Activated CD4-positive, alpha-beta T cell treated with anti-CD3 and anti-CD28 coated beads for 36 hours (primary cell): ENCODE data around the gene STAG2. TPM values are rescaled to one million over a fixed set of nuclear protein-coding genes. Genes with fewer than 3 reads are reported as not detected.

Source experiments
- ATAC-seq: fragments of 200-7000 bp; cut with Tn5 transposase; one replicate; pipeline ENCODE4 v1.10.0; 2021; ENCODE audit warnings: mild to moderate bottlenecking, moderate library complexity
- CTCF ChIA-PET: fragments of 350-600 bp; sonication (Branson Sonifier 250); formaldehyde crosslinking; loops from one replicate; lab custom pipeline; 2021; ENCODE audit warnings: antibody characterized with exemption; lab: Charles Lee
- POLR2A ChIA-PET: fragments of 350-600 bp; sonication (Branson Sonifier 250); formaldehyde crosslinking; loops from one replicate; lab custom pipeline; 2021; ENCODE audit warnings: antibody characterized with exemption, inconsistent platforms; lab: Charles Lee
- DNase-seq: peaks from one replicate; pipeline ENCODE4 v3.0.0-alpha.2; 2020
- H3K27ac Mint-ChIP-seq: one replicate; pipeline ENCODE4 v1.8.0; 2021; ENCODE audit warnings: mixed read lengths
- H3K27me3 Mint-ChIP-seq: one replicate; pipeline ENCODE4 v1.8.0; 2021; ENCODE audit warnings: mixed read lengths
- H3K36me3 Mint-ChIP-seq: one replicate; pipeline ENCODE4 v1.8.0; 2021; ENCODE audit warnings: low read depth, mixed read lengths
- H3K4me1 Mint-ChIP-seq: one replicate; pipeline ENCODE4 v1.8.0; 2021; ENCODE audit warnings: mixed read lengths
- H3K4me3 Mint-ChIP-seq: one replicate; pipeline ENCODE4 v1.8.0; 2021; ENCODE audit warnings: mild to moderate bottlenecking, moderate library complexity, mixed read lengths
- H3K9me3 Mint-ChIP-seq: one replicate; pipeline ENCODE4 v1.8.0; 2021; ENCODE audit warnings: low read depth, mixed read lengths
- intact Hi-C, 2 experiments: fragments of 100-400 bp; cut with DNase I in 1 of 2; cut with micrococcal nuclease in 1 of 2; formaldehyde crosslinking; loops; one replicate each; pipeline versions ENCODE4 v1.14.2 to v1.15.1; 2022 to 2024; cut with DNase I, micrococcal nuclease
- total RNA-seq, 2 experiments: library from RNA; stranded (reverse); gene quantifications; one replicate each; pipeline ENCODE4 v1.2.3, GENCODE V29; 2021

STAG2 gene
- total RNA-seq, 2 experiments from 2014 or later = 91.1 to 104 TPM

GRCh38 chrX:123975180-123975579, 13.7 kb downstream of the STAG2 start:
- ChIA-PET CTCF (no interaction called here), POLR2A (no interaction called here)
- ATAC-seq (no peak), DNase-seq (no peak)
- H3K27me3 Mint-ChIP-seq = no peaks in the 10 kb centered on the region
- H3K36me3 Mint-ChIP-seq = peaks cover 2% of the 10 kb centered on the region
- peaks cover 46% of the 10 kb centered on the region for H3K4me1 Mint-ChIP-seq
- no peak overlapping the region for H3K27ac Mint-ChIP-seq
- no peaks in the 10 kb centered on the region for H3K9me3 Mint-ChIP-seq
- no peak overlapping the region for H3K4me3 Mint-ChIP-seq
- intact Hi-C loops = no loop called here

- Mint-ChIP-seq H3K4me3 (no peak overlapping the region), H3K27ac (peak overlapping the region; percentile 14), H3K9me3 (no peaks in the 10 kb centered on the region), H3K4me1 (peaks cover 44% of the 10 kb centered on the region), H3K36me3 (peaks cover 1% of the 10 kb centered on the region), H3K27me3 (no peaks in the 10 kb centered on the region)
- POLR2A ChIA-PET = interaction anchor here (0.7 kb wide), 1 partner anchor 14 kb away, joined by 3 read pairs; no protein-coding TSS in a partner anchor
- intact Hi-C loops = loop anchor here (2.0 kb wide), 1 partner anchor 14 kb away; no protein-coding TSS in a partner anchor
- ATAC-seq = peak; percentile 36
- CTCF ChIA-PET = interaction anchor here (0.6 to 1.6 kb wide), 5 partner anchors 14 to 105 kb away, joined by 3 to 8 read pairs (median 5); partner anchors contain the start of gene STAG2
- no peak for DNase-seq
Observed at GRCh38 chrX:123976706-123977316, 15.3 kb downstream of the STAG2 start.

DNA sequence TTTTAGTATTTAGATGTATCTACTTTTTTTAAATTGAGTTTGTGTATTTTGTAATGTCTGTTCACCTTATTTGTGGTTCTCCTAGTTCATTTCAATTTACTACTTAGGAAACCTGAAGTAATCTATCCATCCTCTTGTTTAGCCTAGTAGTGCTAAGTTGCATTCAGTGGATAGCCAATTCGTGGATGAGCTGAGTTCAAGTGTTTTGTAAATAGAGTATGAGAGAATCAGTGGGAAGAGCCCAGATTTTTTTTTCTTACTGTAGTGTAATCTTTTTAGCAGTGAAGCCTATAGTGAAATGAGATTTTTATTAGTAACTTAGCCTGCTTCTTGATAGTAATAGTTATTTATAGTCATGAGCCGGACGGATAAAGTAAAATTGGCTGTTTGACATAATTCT, 21.7 kb downstream of the STAG2 start:
- ATAC-seq (no peak), DNase-seq (no peak)
- POLR2A ChIA-PET = interaction anchor here (0.7 kb wide), 1 partner anchor 11 kb away, joined by 3 read pairs; no protein-coding TSS in a partner anchor
- CTCF ChIA-PET = interaction anchor here (0.6 to 1.6 kb wide), 3 partner anchors 34 to 728 kb away, joined by 3 to 4 read pairs (median 3); no protein-coding TSS in a partner anchor
- Mint-ChIP-seq H3K9me3 (no peaks in the 10 kb centered on the region), H3K4me3 (no peak overlapping the region), H3K27me3 (no peaks in the 10 kb centered on the region), H3K4me1 (peaks cover 53% of the 10 kb centered on the region), H3K36me3 (peaks cover 7% of the 10 kb centered on the region), H3K27ac (no peak overlapping the region)
- intact Hi-C loops = no loop called here

GRCh38 chrX:123986377-123986776, 24.9 kb downstream of the STAG2 start:
- H3K36me3 Mint-ChIP-seq = peaks cover 9% of the 10 kb centered on the region
- H3K9me3 Mint-ChIP-seq = no peaks in the 10 kb centered on the region
- no peak for DNase-seq
- ChIA-PET CTCF (interaction anchor here (1.2 kb wide), 1 partner anchor 30 kb away, joined by 3 read pairs; no protein-coding TSS in a partner anchor), POLR2A (interaction anchor here (0.5 kb wide), 1 partner anchor 9 kb away, joined by 4 read pairs; no protein-coding TSS in a partner anchor)
- ATAC-seq = no peak
- H3K27ac Mint-ChIP-seq = no peak overlapping the region
- H3K4me3 Mint-ChIP-seq = no peak overlapping the region
- peaks cover 53% of the 10 kb centered on the region for H3K4me1 Mint-ChIP-seq
- no peaks in the 10 kb centered on the region for H3K27me3 Mint-ChIP-seq
- intact Hi-C loops = no loop called here

- Mint-ChIP-seq H3K9me3 (no peaks in the 10 kb centered on the region), H3K27ac (no peak overlapping the region), H3K4me1 (peaks cover 48% of the 10 kb centered on the region), H3K4me3 (no peak overlapping the region), H3K27me3 (no peaks in the 10 kb centered on the region), H3K36me3 (peaks cover 8% of the 10 kb centered on the region)
- ATAC-seq (no peak), DNase-seq (no peak)
- POLR2A ChIA-PET = no interaction called here
- CTCF ChIA-PET = no interaction called here
- intact Hi-C loops = no loop called here
Observed at GRCh38 chrX:123988423-123989111, 27.1 kb downstream of the STAG2 start.

DNA sequence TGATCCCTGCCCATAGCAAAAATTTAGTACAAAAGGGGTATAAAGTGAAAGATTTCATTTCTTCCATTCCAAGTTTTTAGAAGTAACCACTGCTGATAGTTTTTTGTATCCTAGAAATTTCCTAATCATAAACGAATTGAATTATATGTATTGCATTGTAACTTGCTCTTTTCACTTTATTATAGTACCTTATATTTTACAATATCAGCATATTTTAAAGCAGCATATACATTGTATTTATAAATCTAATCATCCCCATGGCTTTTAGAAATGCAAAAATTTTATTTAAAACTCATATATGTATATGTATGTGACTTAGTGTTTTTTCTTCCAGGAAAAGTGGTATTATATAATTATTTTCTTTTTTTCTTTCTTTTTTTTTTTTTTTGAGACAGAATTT, 27.7 kb downstream of the STAG2 start:
- Mint-ChIP-seq H3K9me3 (no peaks in the 10 kb centered on the region), H3K36me3 (peaks cover 6% of the 10 kb centered on the region), H3K4me1 (peaks cover 49% of the 10 kb centered on the region), H3K27ac (no peak overlapping the region), H3K4me3 (no peak overlapping the region), H3K27me3 (no peaks in the 10 kb centered on the region)
- intact Hi-C loops = no loop called here
- DNase-seq (no peak), ATAC-seq (no peak)
- ChIA-PET CTCF (no interaction called here), POLR2A (no interaction called here)

GRCh38 chrX:123990169-123990568, 28.7 kb downstream of the STAG2 start:
- Mint-ChIP-seq H3K27me3 (no peaks in the 10 kb centered on the region), H3K27ac (peak overlapping the region; percentile 33), H3K9me3 (no peaks in the 10 kb centered on the region), H3K36me3 (peaks cover 10% of the 10 kb centered on the region), H3K4me3 (no peak overlapping the region), H3K4me1 (peaks cover 57% of the 10 kb centered on the region)
- ChIA-PET POLR2A (no interaction called here), CTCF (no interaction called here)
- DNase-seq (no peak), ATAC-seq (peak; percentile 42)
- intact Hi-C loops = no loop called here

GRCh38 chrX:123990602-123991001, 29.1 kb downstream of the STAG2 start:
- Mint-ChIP-seq H3K9me3 (no peaks in the 10 kb centered on the region), H3K27ac (peak overlapping the region; percentile 33), H3K36me3 (peaks cover 10% of the 10 kb centered on the region), H3K27me3 (no peaks in the 10 kb centered on the region), H3K4me1 (peaks cover 55% of the 10 kb centered on the region), H3K4me3 (no peak overlapping the region)
- no peak for ATAC-seq
- no peak for DNase-seq
- POLR2A ChIA-PET = interaction anchor here (0.7 kb wide), 1 partner anchor 12 kb away, joined by 10 read pairs; no protein-coding TSS in a partner anchor
- CTCF ChIA-PET = interaction anchor here (0.7 kb wide), 1 partner anchor 11 kb away, joined by 4 read pairs; no protein-coding TSS in a partner anchor
- intact Hi-C loops = no loop called here

DNA sequence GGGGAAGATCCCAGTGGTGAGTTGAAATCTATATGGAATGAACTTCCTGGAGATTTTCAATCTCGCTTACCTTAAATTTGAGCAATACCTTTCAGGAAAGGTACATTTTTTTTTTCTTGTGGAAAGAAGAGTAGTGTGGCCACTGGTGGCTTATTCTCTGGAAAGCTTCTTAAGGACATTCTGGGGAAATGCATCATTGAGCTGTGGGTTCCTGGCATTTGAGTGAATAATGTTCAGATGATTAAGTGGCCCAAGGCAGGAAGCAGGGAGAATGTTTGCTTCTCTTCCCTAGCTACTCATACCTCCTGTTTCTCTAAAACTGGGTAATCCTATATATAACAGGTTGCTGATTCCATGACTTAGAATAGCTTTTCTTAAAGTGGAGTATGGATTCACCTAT, 31.8 kb downstream of the STAG2 start:
- intact Hi-C loops = no loop called here
- Mint-ChIP-seq H3K27me3 (no peaks in the 10 kb centered on the region), H3K36me3 (peaks cover 16% of the 10 kb centered on the region), H3K9me3 (no peaks in the 10 kb centered on the region), H3K4me3 (no peak overlapping the region), H3K27ac (peak overlapping the region; percentile 25), H3K4me1 (peaks cover 50% of the 10 kb centered on the region)
- CTCF ChIA-PET = no interaction called here
- ATAC-seq (no peak), DNase-seq (no peak)
- POLR2A ChIA-PET = interaction anchor here (0.6 to 1.1 kb wide), 4 partner anchors 10 to 486 kb away, joined by 3 to 4 read pairs (median 3); no protein-coding TSS in a partner anchor

GRCh38 chrX:123993904-123994635, 32.6 kb downstream of the STAG2 start:
- H3K27me3 Mint-ChIP-seq = no peaks in the 10 kb centered on the region
- H3K4me1 Mint-ChIP-seq = peaks cover 46% of the 10 kb centered on the region
- H3K27ac Mint-ChIP-seq = no peak overlapping the region
- DNase-seq = no peak
- POLR2A ChIA-PET = interaction anchor here (0.6 to 1.1 kb wide), 5 partner anchors 11 to 485 kb away, joined by 3 to 4 read pairs (median 3); no protein-coding TSS in a partner anchor
- intact Hi-C loops = no loop called here
- CTCF ChIA-PET = no interaction called here
- ATAC-seq = no peak
- H3K9me3 Mint-ChIP-seq = no peaks in the 10 kb centered on the region
- no peak overlapping the region for H3K4me3 Mint-ChIP-seq
- H3K36me3 Mint-ChIP-seq = peaks cover 17% of the 10 kb centered on the region

DNA sequence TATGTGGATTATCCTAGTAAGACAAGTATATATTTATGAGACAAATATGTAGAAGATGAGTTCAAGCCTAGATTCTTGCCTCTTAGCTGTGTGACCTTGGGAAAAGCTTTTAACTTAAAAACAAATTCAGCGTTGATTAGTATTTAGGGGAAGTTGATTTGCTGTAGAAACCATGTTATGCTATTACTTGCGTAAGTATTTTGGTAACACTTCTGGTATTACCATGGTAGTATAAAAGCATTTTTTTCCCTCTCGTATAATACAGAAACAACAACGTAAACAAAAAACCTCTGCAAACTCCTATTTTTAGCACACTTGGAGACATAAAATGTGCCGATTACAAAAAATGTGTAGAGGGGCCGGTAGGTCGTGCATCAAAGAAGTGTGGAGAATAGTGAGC, 33.2 kb downstream of the STAG2 start:
- Mint-ChIP-seq H3K36me3 (peaks cover 16% of the 10 kb centered on the region), H3K27me3 (no peaks in the 10 kb centered on the region), H3K27ac (no peak overlapping the region), H3K4me3 (no peak overlapping the region), H3K4me1 (peaks cover 49% of the 10 kb centered on the region), H3K9me3 (no peaks in the 10 kb centered on the region)
- DNase-seq (no peak), ATAC-seq (no peak)
- intact Hi-C loops = no loop called here
- POLR2A ChIA-PET = interaction anchor here (0.6 kb wide), 1 partner anchor 15 kb away, joined by 4 read pairs; no protein-coding TSS in a partner anchor
- CTCF ChIA-PET = interaction anchor here (0.9 kb wide), 1 partner anchor 12 kb away, joined by 4 read pairs; no protein-coding TSS in a partner anchor
